Neural cell (in vitro differentiated cells): ENCODE data around the gene STPG2.

ENCODE experiments used
- POLR2AphosphoS5 ChIP-seq: IDR thresholded peaks from 2 replicates; pipeline ENCODE4 v1.6.1; 2012
- RAD21 ChIP-seq: fragments of 450-650 bp; conservative IDR thresholded peaks from 2 replicates; pipeline ENCODE4 v1.6.1; 2014; ENCODE audit warnings: antibody characterized with exemption, mild to moderate bottlenecking, moderate library complexity

DNA sequence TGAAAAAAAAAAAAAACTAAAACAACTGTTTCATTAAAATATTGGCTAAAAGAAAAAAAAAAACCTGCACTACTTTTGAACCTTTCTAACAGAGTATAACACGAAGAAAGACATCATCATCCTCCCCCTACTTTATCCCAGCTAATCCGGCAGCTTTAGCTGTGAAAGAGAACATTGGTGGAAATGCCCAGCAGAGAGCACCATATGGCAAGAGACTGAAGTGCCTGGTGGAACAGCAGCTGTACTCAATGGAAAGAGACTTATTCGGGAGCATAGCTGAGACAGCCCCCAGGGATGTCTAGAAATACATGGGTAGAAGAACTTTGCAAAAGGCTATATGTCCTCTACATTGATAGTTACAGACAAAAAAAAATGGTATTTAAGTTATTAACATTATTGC, 30.3 kb downstream of the STPG2 start:
- TF ChIP-seq POLR2AphosphoS5: no peak
- peak; percentile 39 for TF ChIP-seq RAD21
